HepG2 (cell line): ENCODE data around the gene SLX9. TPM values are rescaled to one million over a fixed set of nuclear protein-coding genes. Genes with fewer than 3 reads are reported as not detected.

Experiments used
- EED ChIP-seq: sonication (generic); formaldehyde crosslinking; IDR thresholded peaks from 2 replicates; pipeline ENCODE4 v1.5.0; 2020; ENCODE audit warnings: mild to moderate bottlenecking, missing genetic modification reagents
- ETV5 ChIP-seq: IDR thresholded peaks from 2 replicates; pipeline ENCODE4 v1.6.1; 2018; ENCODE audit warnings: missing biosample characterization, missing genetic modification reagents, inconsistent platforms, borderline replicate concordance
- RBFOX2 ChIP-seq: fragments of 200-400 bp; formaldehyde crosslinking; IDR thresholded peaks from 2 replicates; pipeline ENCODE4 v1.6.1; 2017; ENCODE audit warnings: low read depth, mild to moderate bottlenecking, low read length
- SAP130 ChIP-seq: IDR thresholded peaks from 2 replicates; pipeline ENCODE4 v1.6.1; 2016; ENCODE audit warnings: low read depth
- ZNF276 ChIP-seq: sonication (generic); formaldehyde crosslinking; IDR thresholded peaks from 2 replicates; pipeline ENCODE4 v1.4.0; 2020; ENCODE audit warnings: mild to moderate bottlenecking, low read depth, missing genetic modification reagents
- ZNF740 ChIP-seq: sonication (generic); formaldehyde crosslinking; IDR thresholded peaks from 2 replicates; pipeline ENCODE4 v1.4.0; 2020; ENCODE audit warnings: missing genetic modification reagents
- polyA plus RNA-seq, 8 experiments: library from polyadenylated mRNA; depleted of rRNA in 3 of 8; stranded (reverse) in 7 of 8; unstranded in 1 of 8; fragments of >200 nt; fragmentation: Illumina TruSeq in 4 of 8; extraction: Trizol in 4 of 8; gene quantifications; 2 replicates each; pipeline versions ENCODE4 v1.2.1 to v1.2.3, GENCODE V29; 2011 to 2016; ENCODE audit warnings: low read depth in 4 of 8, missing spikeins in 1 of 8, mixed read lengths in 1 of 8; ENCODE audit not compliant: insufficient read depth in 1 of 8
- total RNA-seq, 5 experiments: library from RNA; depleted of rRNA; stranded (reverse); fragments of >200 nt; fragmentation: Illumina TruSeq; extraction: Trizol; gene quantifications; 2 replicates each; pipeline ENCODE4 v1.2.3, GENCODE V29; 2016; ENCODE audit warnings: low read depth in 1 of 5
- TF ChIP-seq, protein P1 (sequence below), 2 experiments: sonication (generic) in 1 of 2; formaldehyde crosslinking in 1 of 2; IDR thresholded peaks; 2 replicates each; pipeline versions ENCODE4 v1.4.0 to v1.6.1; 2016 to 2020; ENCODE audit warnings: borderline replicate concordance in 1 of 2, low read depth in 1 of 2, mild to moderate bottlenecking in 1 of 2, missing genetic modification reagents in 1 of 2
- TF ChIP-seq, protein P2 (sequence below), 2 experiments: sonication (generic) in 1 of 2; formaldehyde crosslinking in 1 of 2; IDR thresholded peaks; 2 replicates each; pipeline versions ENCODE4 v1.5.1 to v1.6.1; 2011 to 2020; ENCODE audit warnings: borderline replicate concordance in 1 of 2, low read depth in 1 of 2, low read length in 1 of 2, mild to moderate bottlenecking in 1 of 2, missing genetic modification reagents in 1 of 2, moderate library complexity in 1 of 2

Gene SLX9
- total and polyA plus RNA-seq, 2 of the 13 experiments (the other 11 are each of a cell fraction or from before 2014, with no cell fraction given): 21.0 to 47.1 TPM

DNA sequence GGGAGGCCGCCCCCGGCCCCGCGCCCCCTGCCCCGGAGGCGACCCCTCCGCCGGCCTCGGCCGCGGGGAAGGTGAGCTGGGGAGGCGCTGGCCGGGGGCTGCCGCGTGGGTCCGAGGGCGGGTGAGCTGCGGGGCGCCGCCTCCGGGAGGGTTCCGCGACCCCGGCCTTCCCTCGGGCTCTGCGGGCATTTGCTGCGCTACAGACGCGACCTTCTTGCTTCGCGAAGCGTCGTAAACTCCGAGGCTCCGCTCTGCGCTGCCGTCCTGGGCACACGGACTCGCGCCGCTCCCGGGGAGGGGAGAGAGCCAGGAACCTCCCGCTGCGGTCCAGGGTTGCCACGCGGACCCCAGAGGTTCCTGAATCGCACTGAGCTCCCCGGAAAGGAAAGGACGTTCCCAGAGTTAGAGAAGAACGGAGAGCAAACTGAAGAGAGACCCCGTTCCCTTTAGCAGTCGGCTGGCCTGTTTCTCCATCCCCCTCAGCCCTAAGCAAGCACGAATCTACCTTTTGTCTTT is 345 bp downstream of the SLX9 start (continued):
- 0 out of 2 replicates have a peak, but pooled peaks have one; percentile 15 for TF ChIP-seq ZNF276 (CRISPR knock-in tag)
- TF ChIP-seq, protein P1, sequence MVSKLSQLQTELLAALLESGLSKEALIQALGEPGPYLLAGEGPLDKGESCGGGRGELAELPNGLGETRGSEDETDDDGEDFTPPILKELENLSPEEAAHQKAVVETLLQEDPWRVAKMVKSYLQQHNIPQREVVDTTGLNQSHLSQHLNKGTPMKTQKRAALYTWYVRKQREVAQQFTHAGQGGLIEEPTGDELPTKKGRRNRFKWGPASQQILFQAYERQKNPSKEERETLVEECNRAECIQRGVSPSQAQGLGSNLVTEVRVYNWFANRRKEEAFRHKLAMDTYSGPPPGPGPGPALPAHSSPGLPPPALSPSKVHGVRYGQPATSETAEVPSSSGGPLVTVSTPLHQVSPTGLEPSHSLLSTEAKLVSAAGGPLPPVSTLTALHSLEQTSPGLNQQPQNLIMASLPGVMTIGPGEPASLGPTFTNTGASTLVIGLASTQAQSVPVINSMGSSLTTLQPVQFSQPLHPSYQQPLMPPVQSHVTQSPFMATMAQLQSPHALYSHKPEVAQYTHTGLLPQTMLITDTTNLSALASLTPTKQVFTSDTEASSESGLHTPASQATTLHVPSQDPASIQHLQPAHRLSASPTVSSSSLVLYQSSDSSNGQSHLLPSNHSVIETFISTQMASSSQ (IDR thresholded peaks at IDR 0.05; ENCODE audit: low read depth): no peak
- TF ChIP-seq, protein P1 (CRISPR knock-in tag; IDR thresholded peaks at IDR 0.05; ENCODE audit: borderline replicate concordance): no peak
- TF ChIP-seq, protein P2, sequence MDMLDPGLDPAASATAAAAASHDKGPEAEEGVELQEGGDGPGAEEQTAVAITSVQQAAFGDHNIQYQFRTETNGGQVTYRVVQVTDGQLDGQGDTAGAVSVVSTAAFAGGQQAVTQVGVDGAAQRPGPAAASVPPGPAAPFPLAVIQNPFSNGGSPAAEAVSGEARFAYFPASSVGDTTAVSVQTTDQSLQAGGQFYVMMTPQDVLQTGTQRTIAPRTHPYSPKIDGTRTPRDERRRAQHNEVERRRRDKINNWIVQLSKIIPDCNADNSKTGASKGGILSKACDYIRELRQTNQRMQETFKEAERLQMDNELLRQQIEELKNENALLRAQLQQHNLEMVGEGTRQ (IDR thresholded peaks at IDR 0.05; ENCODE audit: low read depth, low read length): no peak
- TF ChIP-seq, protein P2 (CRISPR knock-in tag; IDR thresholded peaks at IDR 0.05; ENCODE audit: borderline replicate concordance): peak; percentile 44; the same call in 1 of the 2 replicates
- TF ChIP-seq RBFOX2: 0 out of 2 replicates have a peak, but pooled peaks have one; percentile 11
- no peak for TF ChIP-seq ETV5 (CRISPR knock-in tag)
- no peak for TF ChIP-seq SAP130 (CRISPR knock-in tag)
- TF ChIP-seq EED (CRISPR knock-in tag): 0 out of 2 replicates have a peak, but pooled peaks have one; percentile 1
- TF ChIP-seq ZNF740 (CRISPR knock-in tag): no peak
